NCI-H1694 treated with DMSO at 0.1 percent for 48 hours (cell line): Measurements from ENCODE around the gene RBM17.
"Not testable (repeated sequence)": the region's sequence is repeated elsewhere in the genome, so short reads cannot be mapped to it uniquely, and the experiment has no call there.

Source experiments
- DNase-seq: peaks from one replicate; lab custom pipeline; 2025; lab: John Stamatoyannopoulos, UW

Gene RBM17

GRCh38 chr10:6112893-6113292 is 24.1 kb downstream of the RBM17 start:
- no peak for DNase-seq

- no peak for DNase-seq
Observed at GRCh38 chr10:6114299-6114698, 25.5 kb downstream of the RBM17 start.

GRCh38 chr10:6114805-6115341 is 26.0 kb downstream of the RBM17 start:
- DNase-seq = no peak

- no peak for DNase-seq
Observed at GRCh38 chr10:6115411-6115810, 26.6 kb downstream of the RBM17 start.

- DNase-seq = no peak
Observed at GRCh38 chr10:6115824-6116350, 27.1 kb downstream of the RBM17 start.

- no peak for DNase-seq
Observed at GRCh38 chr10:6116806-6117205, 28.0 kb downstream of the RBM17 start.

GRCh38 chr10:6117711-6118110 is 28.9 kb downstream of the RBM17 start:
- DNase-seq = no peak

- DNase-seq = peak; percentile 55
Observed at GRCh38 chr10:6119423-6119822, 30.6 kb downstream of the RBM17 start.

GRCh38 chr10:6119962-6120361 is 31.1 kb downstream of the RBM17 start:
- DNase-seq = no peak

GRCh38 chr10:6120691-6121090 is 31.9 kb downstream of the RBM17 start:
- no peak for DNase-seq

- DNase-seq = no peak
Observed at GRCh38 chr10:6121146-6121545, 32.3 kb downstream of the RBM17 start.

- no peak for DNase-seq
Observed at GRCh38 chr10:6123532-6123931, 34.7 kb downstream of the RBM17 start.

GRCh38 chr10:6124666-6125065 is 35.8 kb downstream of the RBM17 start:
- no peak for DNase-seq

GRCh38 chr10:6127461-6127860 is 38.6 kb downstream of the RBM17 start:
- not testable (repeated sequence) for DNase-seq

- no peak for DNase-seq
Observed at GRCh38 chr10:6128087-6128486, 39.3 kb downstream of the RBM17 start.

GRCh38 chr10:6128591-6129251 is 39.9 kb downstream of the RBM17 start:
- DNase-seq = no peak

- no peak for DNase-seq
Observed at GRCh38 chr10:6130848-6131470, 42.1 kb downstream of the RBM17 start.

- no peak for DNase-seq
Observed at GRCh38 chr10:6133331-6134098, 44.7 kb downstream of the RBM17 start.

GRCh38 chr10:6134099-6134823 is 45.4 kb downstream of the RBM17 start:
- DNase-seq = no peak

GRCh38 chr10:6135039-6135438 is 46.2 kb downstream of the RBM17 start:
- DNase-seq = no peak

GRCh38 chr10:6135589-6136168 is 46.8 kb downstream of the RBM17 start:
- no peak for DNase-seq
